CD14-positive monocyte (primary cell): ENCODE data around the gene TBC1D2. TPM values are rescaled to one million over a fixed set of nuclear protein-coding genes. Genes with fewer than 3 reads are reported as not detected.

ENCODE experiments used
- DNase-seq, 3 donors: peaks; one replicate each; pipeline ENCODE4 v3.0.0-alpha.2; 2011 to 2022
- H2AFZ ChIP-seq: 2 replicates; pipeline ENCODE4 v1.6.0; 2012; ENCODE audit warnings: mild to moderate bottlenecking, low read depth, low read length, inconsistent platforms; ENCODE audit not compliant: insufficient read depth, poor library complexity, severe bottlenecking
- H3K27ac ChIP-seq, 2 donors: 1 replicate in 1 of 2; 2 replicates in 1 of 2; pipeline ENCODE4 v1.5.1; 2012 to 2013; ENCODE audit warnings: low read length in 2 of 2, control low read depth in 1 of 2, inconsistent platforms in 1 of 2, low read depth in 1 of 2, mild to moderate bottlenecking in 1 of 2
- H3K27me3 ChIP-seq, 2 donors: one replicate each; pipeline versions ENCODE4 v1.6.0 to v1.6.1; 2011 to 2013; ENCODE audit warnings: low read length in 2 of 2; ENCODE audit not compliant: control insufficient read depth in 2 of 2, insufficient read depth in 2 of 2
- H3K36me3 ChIP-seq, 2 donors: replicated peaks in 1 of 2; 1 replicate in 1 of 2; 2 replicates in 1 of 2; pipeline versions ENCODE4 v1.5.1 to v1.6.1; 2012 to 2013; ENCODE audit warnings: low read length in 2 of 2, control low read depth in 1 of 2, inconsistent platforms in 1 of 2, mild to moderate bottlenecking in 1 of 2; ENCODE audit not compliant: insufficient read depth in 2 of 2, control insufficient read depth in 1 of 2
- H3K4me1 ChIP-seq, 2 donors: 1 replicate in 1 of 2; 2 replicates in 1 of 2; pipeline versions ENCODE4 v1.5.1 to v1.6.1; 2012 to 2013; ENCODE audit warnings: low read length in 2 of 2, control low read depth in 1 of 2, inconsistent platforms in 1 of 2, mild to moderate bottlenecking in 1 of 2, moderate library complexity in 1 of 2; ENCODE audit not compliant: insufficient read depth in 2 of 2, control insufficient read depth in 1 of 2
- H3K4me2 ChIP-seq: replicated peaks from 2 replicates; pipeline ENCODE3; 2012; ENCODE audit warnings: low read length, moderate library complexity, mild to moderate bottlenecking; ENCODE audit not compliant: poor library complexity, severe bottlenecking; ENCODE audit errors: extremely low read depth
- H3K4me3 ChIP-seq, 3 experiments: fragments of 200-600 bp in 1 of 3; sonication (generic) in 1 of 3; replicated peaks in 1 of 3; 1 replicate in 2 of 3; 2 replicates in 1 of 3; pipeline ENCODE4 v1.5.1; 2011 to 2013; ENCODE audit warnings: low read length in 3 of 3, mild to moderate bottlenecking in 3 of 3, control low read depth in 2 of 3, low read depth in 2 of 3, inconsistent platforms in 1 of 3, moderate library complexity in 1 of 3
- H3K79me2 ChIP-seq: 2 replicates; pipeline ENCODE4 v1.6.0; 2012; ENCODE audit warnings: mild to moderate bottlenecking, control low read depth, inconsistent platforms, low read length, moderate library complexity; ENCODE audit not compliant: insufficient read depth
- H3K9ac ChIP-seq: 2 replicates; pipeline ENCODE4 v1.6.0; 2017; ENCODE audit warnings: low read length, mild to moderate bottlenecking; ENCODE audit not compliant: insufficient read depth, poor library complexity, severe bottlenecking
- H3K9me3 ChIP-seq, 2 donors: replicated peaks in 1 of 2; 1 replicate in 1 of 2; 2 replicates in 1 of 2; pipeline versions ENCODE4 v1.5.1 to v1.6.1; 2012 to 2013; ENCODE audit warnings: low read length in 2 of 2, control low read depth in 1 of 2; ENCODE audit not compliant: control insufficient read depth in 1 of 2, insufficient read depth in 1 of 2
- H4K20me1 ChIP-seq: 2 replicates; pipeline ENCODE4 v1.6.0; 2012; ENCODE audit warnings: mild to moderate bottlenecking, low read length, control low read depth, moderate library complexity; ENCODE audit not compliant: insufficient read depth
- H3K27ac Mint-ChIP-seq, 7 donors: one replicate each; pipeline ENCODE4 v1.8.0; 2020; ENCODE audit warnings: mild to moderate bottlenecking in 7 of 7, mixed read lengths in 7 of 7, moderate library complexity in 6 of 7, inconsistent platforms in 2 of 7
- H3K27me3 Mint-ChIP-seq, 3 donors: one replicate each; pipeline ENCODE4 v1.8.0; 2021 to 2022; ENCODE audit warnings: low read depth in 3 of 3, mild to moderate bottlenecking in 3 of 3, mixed read lengths in 3 of 3, moderate library complexity in 3 of 3, inconsistent platforms in 1 of 3
- H3K36me3 Mint-ChIP-seq, 2 donors: one replicate each; pipeline ENCODE4 v1.8.0; 2020; ENCODE audit warnings: mixed read lengths in 2 of 2, inconsistent platforms in 1 of 2, mild to moderate bottlenecking in 1 of 2
- H3K4me1 Mint-ChIP-seq: one replicate; pipeline ENCODE4 v1.8.0; 2020; ENCODE audit warnings: mild to moderate bottlenecking, mixed read lengths
- H3K4me3 Mint-ChIP-seq, 2 donors: one replicate each; pipeline ENCODE4 v1.8.0; 2020; ENCODE audit warnings: mild to moderate bottlenecking in 2 of 2, mixed read lengths in 2 of 2, moderate library complexity in 1 of 2
- H3K9me3 Mint-ChIP-seq, 7 donors: one replicate each; pipeline ENCODE4 v1.8.0; 2020 to 2022; ENCODE audit warnings: mixed read lengths in 7 of 7, mild to moderate bottlenecking in 6 of 7, moderate library complexity in 6 of 7, inconsistent platforms in 2 of 7
- CTCF ChIP-seq: fragments of 200-600 bp; IDR thresholded peaks from one replicate; pipeline ENCODE4 v1.8.0; 2022; ENCODE audit warnings: antibody characterized with exemption, mild to moderate bottlenecking
- WGBS: methylation state at CpG from one replicate; pipeline ENCODE4 v1.1.5; 2013; ENCODE audit warnings: missing lambda C conversion rate; ENCODE audit not compliant: insufficient coverage; 5-methylcytosine and 5-hydroxymethylcytosine counted together
- intact Hi-C, 2 donors: fragments of 100-400 bp; cut with micrococcal nuclease; formaldehyde crosslinking; loops; one replicate each; pipeline versions ENCODE4 v1.15.0 to v1.15.1; 2023
- polyA plus RNA-seq, 3 donors: library from polyadenylated mRNA; depleted of rRNA in 1 of 3; unstranded in 2 of 3; stranded (reverse) in 1 of 3; fragments of 300-500 nt in 2 of 3; fragments of >200 nt in 1 of 3; fragmentation: Illumina TruSeq in 2 of 3; gene quantifications; 1 replicate in 2 of 3; 2 replicates in 1 of 3; pipeline ENCODE4 v1.2.3, GENCODE V29; 2012 to 2021

Gene TBC1D2
- polyA plus RNA-seq, 3 donors = 23.2 to 55.7 (median 34.4) TPM

- H3K27ac Mint-ChIP-seq = peak overlapping the region in 5 of 7 donors; percentile 2 to 87 (median 51)
- Histone ChIP-seq H3K79me2 (no peaks in the 10 kb centered on the region), H3K4me2 (no peak overlapping the region), H4K20me1 (no peaks in the 10 kb centered on the region), H3K4me3 (no peak overlapping the region), H3K9ac (no peak overlapping the region), H3K27ac (peak overlapping the region in 1 of 2 donors; percentile 8), H3K27me3 (no peaks in the 10 kb centered on the region), H3K4me1 (peaks cover 0 to 3% of the 10 kb centered on the region in 2 donors), H2AFZ (no peak overlapping the region), H3K36me3 (peaks cover 0 to 14% of the 10 kb centered on the region in 2 donors), H3K9me3 (no peaks in the 10 kb centered on the region)
- no peaks in the 10 kb centered on the region for H3K9me3 Mint-ChIP-seq
- no peaks in the 10 kb centered on the region for H3K27me3 Mint-ChIP-seq
- H3K4me1 Mint-ChIP-seq = peaks cover 15% of the 10 kb centered on the region
- no peak overlapping the region for H3K4me3 Mint-ChIP-seq
- 80% methylated on average over 1 of the region's 4 CpGs for WGBS
- H3K36me3 Mint-ChIP-seq = peaks cover 31 to 36% of the 10 kb centered on the region in 2 donors
- intact Hi-C loops = no loop called here
- no peak for TF ChIP-seq CTCF
- DNase-seq = no peak
Measured at GRCh38 chr9:98158071-98158831, 97.2 kb downstream of the TBC1D2 start.

GRCh38 chr9:98157372-98157771, 98.1 kb downstream of the TBC1D2 start:
- peaks cover 15% of the 10 kb centered on the region for H3K4me1 Mint-ChIP-seq
- H3K9ac ChIP-seq = no peak overlapping the region
- H3K4me3 Mint-ChIP-seq = no peak overlapping the region
- intact Hi-C loops = no loop called here
- H3K4me2 ChIP-seq = no peak overlapping the region
- no peaks in the 10 kb centered on the region for H3K9me3 Mint-ChIP-seq
- no peaks in the 10 kb centered on the region for H4K20me1 ChIP-seq
- H3K9me3 ChIP-seq = no peaks in the 10 kb centered on the region
- no peak overlapping the region for H2AFZ ChIP-seq
- peaks cover 0 to 3% of the 10 kb centered on the region in 2 donors for H3K4me1 ChIP-seq
- whole genome bisulfite sequencing = 100% methylated on average over 7 of the region's 10 CpGs
- no peak overlapping the region for H3K4me3 ChIP-seq
- no peak for DNase-seq
- H3K27me3 Mint-ChIP-seq = no peaks in the 10 kb centered on the region
- H3K36me3 ChIP-seq = peaks cover 0 to 14% of the 10 kb centered on the region in 2 donors
- H3K79me2 ChIP-seq = no peaks in the 10 kb centered on the region
- H3K36me3 Mint-ChIP-seq = peaks cover 36 to 43% of the 10 kb centered on the region in 2 donors
- peak overlapping the region in 1 of 2 donors; percentile 8 for H3K27ac ChIP-seq
- peak overlapping the region in 2 of 7 donors; percentile 4 to 15 for H3K27ac Mint-ChIP-seq
- no peak for TF ChIP-seq CTCF
- no peaks in the 10 kb centered on the region for H3K27me3 ChIP-seq
